HepG2 (cell line): Measurements from ENCODE around the gene USP32. TPM values are rescaled to one million over a fixed set of nuclear protein-coding genes. Genes with fewer than 3 reads are reported as not detected.

Experiments
- DPF2 ChIP-seq: sonication (generic); formaldehyde crosslinking; IDR thresholded peaks from 2 replicates; pipeline ENCODE4 v1.4.0; 2020; ENCODE audit warnings: mild to moderate bottlenecking, low read depth, missing genetic modification reagents, borderline replicate concordance
- EHMT2 ChIP-seq: fragments of 200-600 bp; sonication (generic); IDR thresholded peaks from 2 replicates; pipeline ENCODE4 v1.7.0; 2017; ENCODE audit warnings: antibody characterized with exemption, low read depth, low read length, borderline replicate concordance
- HNRNPL ChIP-seq: fragments of 200-400 bp; formaldehyde crosslinking; IDR thresholded peaks from 2 replicates; pipeline ENCODE4 v1.6.1; 2017; ENCODE audit warnings: mild to moderate bottlenecking, low read depth, low read length
- JARID2 ChIP-seq: sonication (generic); formaldehyde crosslinking; IDR thresholded peaks from 2 replicates; pipeline ENCODE4 v1.8.1; 2023; ENCODE audit warnings: missing genetic modification reagents, inconsistent platforms; ENCODE audit not compliant: insufficient replicate concordance
- KMT2A ChIP-seq: sonication (generic); formaldehyde crosslinking; IDR thresholded peaks from 2 replicates; pipeline ENCODE4 v1.4.0; 2020; ENCODE audit warnings: missing genetic modification reagents
- NCOR1 ChIP-seq: fragments of 200-600 bp; sonication (generic); IDR thresholded peaks from 2 replicates; pipeline ENCODE4 v1.7.0; 2017; ENCODE audit warnings: antibody characterized with exemption, low read length, borderline replicate concordance
- NFIC ChIP-seq: IDR thresholded peaks from 2 replicates; pipeline ENCODE4 v1.6.1; 2012; ENCODE audit warnings: mild to moderate bottlenecking, low read length, inconsistent platforms
- POGK ChIP-seq: sonication (generic); formaldehyde crosslinking; conservative IDR thresholded peaks from 2 replicates; pipeline ENCODE4 v1.8.0; 2022; ENCODE audit warnings: mild to moderate bottlenecking, moderate library complexity, missing genetic modification reagents
- RNF219 ChIP-seq: sonication (generic); formaldehyde crosslinking; IDR thresholded peaks from 2 replicates; pipeline ENCODE4 v1.5.0; 2020; ENCODE audit warnings: mild to moderate bottlenecking, missing genetic modification reagents
- RXRA ChIP-seq: sonication (generic); formaldehyde crosslinking; IDR thresholded peaks from 2 replicates; pipeline ENCODE4 v1.5.1; 2020; ENCODE audit warnings: missing genetic modification reagents
- ZNF407 ChIP-seq: sonication (generic); formaldehyde crosslinking; IDR thresholded peaks from one replicate; pipeline ENCODE4 v1.5.1; 2020; ENCODE audit warnings: mild to moderate bottlenecking, missing genetic modification reagents; ENCODE audit errors: not compliant biosample characterization
- ZNF616 ChIP-seq: sonication (generic); formaldehyde crosslinking; IDR thresholded peaks from 2 replicates; pipeline ENCODE4 v1.5.0; 2020; ENCODE audit warnings: low read depth, mild to moderate bottlenecking, missing genetic modification reagents
- ZSCAN22 ChIP-seq: sonication (generic); formaldehyde crosslinking; IDR thresholded peaks from 2 replicates; pipeline ENCODE4 v1.4.0; 2020; ENCODE audit warnings: mild to moderate bottlenecking, missing genetic modification reagents
- polyA plus RNA-seq, 8 experiments: library from polyadenylated mRNA; depleted of rRNA in 3 of 8; stranded (reverse) in 7 of 8; unstranded in 1 of 8; fragments of >200 nt; fragmentation: Illumina TruSeq in 4 of 8; extraction: Trizol in 4 of 8; gene quantifications; 2 replicates each; pipeline versions ENCODE4 v1.2.1 to v1.2.3, GENCODE V29; 2011 to 2016; ENCODE audit warnings: low read depth in 4 of 8, missing spikeins in 1 of 8, mixed read lengths in 1 of 8; ENCODE audit not compliant: insufficient read depth in 1 of 8
- total RNA-seq, 5 experiments: library from RNA; depleted of rRNA; stranded (reverse); fragments of >200 nt; fragmentation: Illumina TruSeq; extraction: Trizol; gene quantifications; 2 replicates each; pipeline ENCODE4 v1.2.3, GENCODE V29; 2016; ENCODE audit warnings: low read depth in 1 of 5
- TF ChIP-seq, protein P1 (sequence below): sonication (generic); formaldehyde crosslinking; conservative IDR thresholded peaks from 2 replicates; pipeline ENCODE4 v1.8.0; 2022; ENCODE audit warnings: low read depth, missing genetic modification reagents

USP32 gene
- total and polyA plus RNA-seq, 2 of the 13 experiments (the other 11 are each of a cell fraction or from before 2014, with no cell fraction given): 24.9 to 39.9 TPM

DNA sequence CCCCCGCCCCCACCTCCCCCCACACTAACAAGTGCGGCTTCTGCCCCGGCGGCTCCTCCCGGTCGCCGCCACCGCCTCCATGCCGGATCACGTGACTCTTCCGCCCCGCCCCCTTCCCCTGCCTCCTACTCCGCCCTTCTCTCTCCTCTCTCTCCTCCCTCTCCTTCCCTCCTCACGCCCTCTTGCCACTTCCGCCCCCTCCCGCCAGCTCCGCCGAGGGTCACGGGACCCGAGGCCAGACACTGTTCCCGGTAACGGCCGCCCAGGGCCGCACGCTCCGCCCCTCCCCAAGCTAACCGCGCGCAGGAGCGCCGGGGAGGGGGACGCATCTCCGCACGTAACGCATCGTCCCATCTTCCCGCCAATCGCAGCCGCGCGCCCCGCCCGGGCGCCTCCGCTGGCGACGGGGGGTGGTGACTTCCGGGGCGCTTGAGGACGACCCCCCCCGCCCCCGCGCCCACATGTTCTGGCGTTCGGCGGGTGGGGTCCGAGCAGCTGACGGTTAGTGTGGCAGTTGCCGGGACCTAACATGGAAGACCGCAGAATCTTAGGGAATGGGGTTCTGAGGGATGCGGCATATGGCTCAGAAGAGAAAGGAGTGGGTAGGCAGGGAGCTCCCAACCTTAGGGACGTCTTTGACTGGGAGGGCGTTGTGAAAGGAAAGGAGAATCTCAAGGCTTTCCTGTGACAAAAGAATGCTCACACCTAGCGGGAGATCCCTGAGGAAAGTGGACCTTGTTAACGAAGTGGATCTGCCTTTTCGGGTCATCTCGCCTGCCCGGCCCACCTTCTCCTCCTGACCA, at the start of gene USP32 (continued):
- no peak for TF ChIP-seq JARID2
- TF ChIP-seq ZNF407 (CRISPR knock-in tag): no peak
- no peak for TF ChIP-seq ZNF616 (CRISPR knock-in tag)
- TF ChIP-seq EHMT2: no peak
- TF ChIP-seq ZSCAN22 (CRISPR knock-in tag): no peak
- TF ChIP-seq NFIC: no peak
- peak; percentile 80 for TF ChIP-seq KMT2A (CRISPR knock-in tag)
- TF ChIP-seq POGK (CRISPR knock-in tag): peak; percentile 90; the same call in 1 of the 2 replicates
- peak; percentile 37; the same call in 1 of the 2 replicates for TF ChIP-seq HNRNPL
- TF ChIP-seq RXRA (CRISPR knock-in tag): peak; percentile 100
- TF ChIP-seq DPF2 (CRISPR knock-in tag): no peak; the same call in 1 of the 2 replicates
- TF ChIP-seq, protein P1, sequence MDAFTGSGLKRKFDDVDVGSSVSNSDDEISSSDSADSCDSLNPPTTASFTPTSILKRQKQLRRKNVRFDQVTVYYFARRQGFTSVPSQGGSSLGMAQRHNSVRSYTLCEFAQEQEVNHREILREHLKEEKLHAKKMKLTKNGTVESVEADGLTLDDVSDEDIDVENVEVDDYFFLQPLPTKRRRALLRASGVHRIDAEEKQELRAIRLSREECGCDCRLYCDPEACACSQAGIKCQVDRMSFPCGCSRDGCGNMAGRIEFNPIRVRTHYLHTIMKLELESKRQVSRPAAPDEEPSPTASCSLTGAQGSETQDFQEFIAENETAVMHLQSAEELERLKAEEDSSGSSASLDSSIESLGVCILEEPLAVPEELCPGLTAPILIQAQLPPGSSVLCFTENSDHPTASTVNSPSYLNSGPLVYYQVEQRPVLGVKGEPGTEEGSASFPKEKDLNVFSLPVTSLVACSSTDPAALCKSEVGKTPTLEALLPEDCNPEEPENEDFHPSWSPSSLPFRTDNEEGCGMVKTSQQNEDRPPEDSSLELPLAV (CRISPR knock-in tag): peak; percentile 83
- TF ChIP-seq NCOR1: peak; percentile 81
- no peak for TF ChIP-seq RNF219
